GM19438 (cell line): ENCODE data around the gene CES2.

Experiments
- ATAC-seq: cut with Tn5 transposase; IDR thresholded peaks from one replicate; pipeline ENCODE4 v1.9.1; 2021; ENCODE audit warnings: low read depth; ENCODE audit not compliant: unreplicated experiment

Gene CES2

DNA sequence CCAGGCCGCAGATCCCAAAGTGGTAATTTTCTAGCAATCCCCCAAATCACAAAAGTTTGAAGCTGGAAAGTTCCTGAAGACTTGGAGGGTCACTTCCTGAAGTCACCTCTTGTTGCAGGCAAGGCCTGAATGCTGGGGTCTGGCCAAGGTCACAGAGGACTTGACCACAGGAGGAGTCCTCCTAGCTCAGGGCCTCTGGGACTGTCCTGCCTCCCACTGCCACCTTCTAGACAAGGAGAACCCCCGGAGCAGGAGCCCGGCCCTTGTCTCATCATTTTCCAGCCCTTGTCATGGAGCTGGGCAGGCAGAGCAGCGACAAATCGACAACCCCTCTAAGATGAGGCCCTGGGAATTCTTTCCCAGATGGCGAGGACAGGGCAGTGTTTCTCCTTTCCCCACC lies 17.0 kb upstream of the CES2 start:
- ATAC-seq: no peak

DNA sequence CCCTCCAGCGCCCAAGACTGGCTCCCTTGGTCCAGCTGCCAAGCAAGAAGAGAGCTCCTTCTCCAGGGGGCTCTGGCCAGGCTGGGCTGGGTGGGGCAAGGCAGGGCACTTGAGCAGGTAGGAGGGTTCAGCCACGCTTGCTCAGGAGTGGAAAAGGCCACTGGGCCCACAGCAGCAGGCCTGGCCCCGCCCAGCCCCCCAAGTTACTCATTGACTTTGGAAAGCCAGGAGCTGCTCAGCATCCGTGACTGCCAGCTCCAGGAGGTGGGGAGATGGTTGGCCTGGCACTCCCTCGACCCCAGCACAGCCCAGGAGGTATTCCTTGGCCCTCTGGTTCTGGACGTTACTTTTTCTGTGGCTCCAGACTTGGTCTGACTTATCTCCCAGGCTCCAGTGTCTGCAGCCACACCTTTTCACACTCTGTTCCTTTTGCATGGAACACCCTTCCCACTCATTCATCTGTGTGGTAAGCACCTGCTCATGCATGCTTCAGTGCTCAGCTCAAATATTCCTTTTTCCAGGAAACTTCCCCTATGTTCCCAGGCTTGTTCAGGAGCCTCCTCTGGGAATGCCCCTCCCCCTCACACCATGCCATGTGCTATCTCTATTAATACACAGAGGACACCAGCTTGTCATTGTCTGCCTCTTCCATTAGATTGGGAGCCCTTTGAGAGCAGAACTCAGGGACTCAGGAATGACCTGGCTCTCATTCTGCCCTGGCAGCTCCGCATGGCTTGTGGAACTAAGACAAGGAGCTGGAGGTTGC lies 16.3 kb upstream of the CES2 start, which contains the start of gene CDH16:
Gene CDH16 (minus strand): TSS at position 83 of the 766 bp plus-strand sequence. CDS start 820 bp downstream, outside the sequence.
- ATAC-seq: no peak

- no peak for ATAC-seq
Observed at GRCh38 chr16:66919569-66920298, 15.6 kb upstream of the CES2 start.

- no peak for ATAC-seq
Observed at GRCh38 chr16:66920299-66920590, 15.1 kb upstream of the CES2 start.

- ATAC-seq: no peak
Observed at GRCh38 chr16:66920924-66921680, 14.2 kb upstream of the CES2 start.

DNA sequence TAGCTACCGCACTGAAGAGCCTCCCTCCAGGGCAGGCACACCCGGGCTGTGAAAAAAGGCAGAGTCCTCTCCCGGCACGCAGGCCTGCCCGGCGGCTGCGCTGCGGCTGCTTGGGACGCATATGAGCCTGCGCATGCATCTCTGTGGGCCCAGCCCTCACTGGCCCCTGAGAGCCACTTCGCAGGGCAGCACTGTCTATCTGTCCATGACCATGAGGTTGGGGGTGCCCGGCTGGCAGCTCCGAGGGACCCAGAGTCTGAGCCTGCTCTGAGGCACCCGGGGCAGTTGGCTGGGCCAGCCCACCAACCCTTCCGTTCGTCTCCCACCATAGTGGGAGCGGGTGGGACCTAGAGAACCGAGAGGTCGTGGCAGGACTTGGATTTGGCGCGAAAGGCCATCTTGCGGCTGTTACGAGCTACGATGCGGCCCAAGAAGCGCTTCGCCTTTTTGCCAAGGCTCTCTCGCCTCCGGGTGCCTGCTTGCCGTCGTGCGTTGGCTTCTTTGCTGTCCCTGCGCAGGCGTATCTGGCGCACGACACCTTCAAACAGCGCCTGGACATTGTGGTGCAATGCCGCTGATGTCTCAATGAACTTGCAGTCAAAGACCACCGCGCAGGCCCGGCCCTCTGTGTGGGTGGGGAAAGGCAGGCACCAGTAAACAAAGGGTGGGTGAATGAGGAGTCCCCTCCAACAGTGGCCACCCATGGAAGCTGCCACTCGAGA lies 13.4 kb upstream of the CES2 start:
- ATAC-seq: no peak

DNA sequence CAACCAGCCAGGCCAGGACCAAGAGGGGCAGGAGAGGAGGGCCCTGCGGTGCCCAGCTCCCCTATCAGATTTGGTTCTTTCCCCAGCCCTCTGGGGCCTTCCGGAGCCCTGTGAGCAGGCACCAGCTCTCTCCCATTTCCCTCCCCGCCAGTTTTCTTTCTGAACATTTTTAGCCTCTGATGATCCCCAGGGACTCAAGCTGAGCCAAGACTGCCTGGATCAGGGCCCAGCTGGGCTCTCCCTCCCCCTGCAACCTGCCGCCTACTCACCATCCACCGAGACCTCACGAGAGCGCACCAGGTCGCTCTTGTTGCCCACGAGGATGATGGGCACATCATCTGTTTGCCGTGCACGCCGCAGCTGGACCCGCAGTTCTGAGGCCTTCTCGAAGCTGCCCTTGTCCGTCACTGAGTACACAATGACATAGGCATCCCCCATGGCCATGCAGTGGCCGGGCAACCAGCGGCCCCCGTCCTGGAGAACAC lies 12.0 kb upstream of the CES2 start:
- ATAC-seq: no peak

DNA sequence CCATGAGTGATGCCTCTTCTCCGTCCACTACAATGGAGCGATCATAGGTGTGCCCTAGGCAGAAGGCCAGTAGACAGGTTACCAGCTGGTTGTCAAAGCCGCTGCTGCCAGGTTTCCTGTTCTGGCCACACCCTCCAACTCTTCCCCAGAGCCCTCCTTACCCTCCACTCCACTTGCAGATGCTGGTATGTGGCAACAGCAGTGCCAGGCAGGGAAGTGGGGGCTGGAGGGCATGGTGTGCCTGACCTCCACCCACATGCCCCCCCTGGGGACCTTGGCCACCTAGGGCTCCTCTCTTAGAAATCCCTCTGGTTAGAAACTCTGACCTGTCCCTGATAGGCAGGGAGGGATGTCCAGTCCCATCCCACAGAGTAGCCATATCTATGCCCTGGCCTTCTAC lies 11.4 kb upstream of the CES2 start:
- ATAC-seq: no peak

DNA sequence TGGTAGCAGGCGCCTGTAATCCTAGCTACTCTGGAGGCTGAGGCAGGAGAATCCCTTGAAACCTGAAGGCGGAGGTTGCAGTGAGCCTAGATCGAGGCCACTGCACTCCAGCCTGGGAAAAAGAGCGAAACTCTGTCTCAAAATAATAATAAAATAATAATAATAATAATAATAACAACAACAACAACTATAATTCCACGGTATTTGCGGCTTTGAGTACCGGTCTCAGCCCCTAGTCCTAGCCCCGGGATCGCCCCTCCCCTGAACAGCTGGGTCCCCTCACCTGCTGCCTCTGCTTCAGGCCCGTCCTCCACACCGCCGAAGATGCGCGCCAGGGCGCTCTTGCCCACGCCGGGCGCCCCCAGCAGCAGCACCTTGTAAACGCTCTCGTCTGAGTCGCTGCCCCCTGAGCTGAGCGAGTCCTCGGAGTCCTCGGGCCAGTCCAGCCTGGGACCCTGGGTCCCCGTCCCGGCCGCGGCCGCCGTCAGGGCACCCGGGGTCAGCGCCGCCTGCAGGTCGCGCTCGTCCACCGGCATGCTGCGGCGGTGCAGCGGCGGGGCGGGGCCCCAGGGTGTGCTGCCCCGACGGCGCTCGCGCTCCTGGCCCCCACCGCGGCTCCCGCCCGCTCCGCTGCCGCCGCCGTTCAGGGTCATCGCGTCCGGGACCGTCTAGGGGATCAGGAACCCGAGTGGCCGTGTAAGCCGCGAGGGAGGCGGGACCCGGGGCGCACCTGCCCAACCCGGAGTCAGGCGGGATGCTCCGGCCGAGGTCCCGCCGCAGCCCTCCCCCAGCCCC lies 10.6 kb upstream of the CES2 start:
- peak; percentile 53 for ATAC-seq

DNA sequence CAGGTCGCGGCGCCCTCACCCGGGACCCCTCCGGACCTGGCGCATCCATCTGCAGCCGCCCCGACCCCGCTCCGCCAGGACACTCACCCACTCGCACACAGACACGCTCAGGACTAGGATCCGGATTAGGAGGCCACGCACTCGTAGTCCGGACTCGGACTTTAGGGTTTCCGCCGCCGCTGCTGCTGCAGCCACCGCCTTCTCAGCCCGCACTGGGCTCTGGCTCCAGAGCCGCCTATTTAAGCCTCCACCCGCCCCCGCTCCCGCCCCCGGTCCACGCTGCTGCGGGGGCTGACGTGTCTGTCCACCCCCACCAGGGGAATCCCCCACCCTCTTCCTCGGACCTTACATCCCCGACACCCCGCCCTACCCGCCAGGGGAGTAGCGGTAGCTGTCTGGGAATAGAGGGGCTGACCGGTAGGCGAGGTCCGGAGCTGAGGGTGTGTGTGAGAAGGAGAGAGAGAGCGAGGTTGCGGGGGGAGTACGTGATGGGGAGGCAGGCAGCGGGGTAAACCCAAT lies 9.9 kb upstream of the CES2 start, which contains the start of gene RRAD:
Gene RRAD (minus strand): TSS at position 214 of the 519 bp plus-strand sequence. CDS start 356 bp downstream, outside the sequence.
- ATAC-seq: peak; percentile 35

- ATAC-seq: no peak
Observed at GRCh38 chr16:66926171-66926947, 9.0 kb upstream of the CES2 start.

- ATAC-seq: no peak
Observed at GRCh38 chr16:66926961-66927436, 8.3 kb upstream of the CES2 start.

DNA sequence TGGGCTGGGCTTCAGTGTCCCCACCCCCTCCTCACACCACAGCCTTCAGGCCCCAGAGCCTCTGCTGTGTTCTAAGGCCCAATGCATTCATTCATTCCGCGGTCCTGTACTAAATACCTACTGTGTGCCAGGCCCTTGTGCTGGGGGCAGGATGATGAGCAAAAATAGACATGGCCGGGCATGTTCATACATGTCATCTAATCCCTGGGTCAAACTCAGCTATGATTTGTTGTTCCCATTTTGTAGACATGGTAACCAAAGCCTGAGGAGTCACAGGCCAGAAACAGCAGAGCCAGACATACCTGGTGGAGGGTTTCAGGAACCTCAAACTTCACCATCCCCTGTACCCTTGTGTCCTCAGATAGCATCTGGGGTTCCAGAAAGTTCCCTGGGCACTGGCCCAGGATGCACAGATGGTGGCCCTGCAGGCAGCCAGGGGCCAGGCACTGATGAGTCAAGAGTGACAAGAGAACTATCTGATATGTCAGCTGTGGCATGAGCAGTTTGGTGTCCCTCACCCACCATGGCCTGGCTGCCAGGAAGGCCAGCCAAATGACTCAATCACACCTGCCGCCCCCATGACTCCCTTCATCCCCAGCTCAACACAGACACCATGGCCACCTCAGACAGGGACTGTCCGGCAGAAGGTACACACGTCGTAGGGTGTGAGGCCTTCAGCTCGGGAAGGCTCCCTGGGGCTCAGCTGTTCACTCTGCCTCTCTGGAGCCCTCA lies 7.2 kb upstream of the CES2 start:
- no peak for ATAC-seq

GRCh38 chr16:66928702-66929388 lies 6.5 kb upstream of the CES2 start:
- no peak for ATAC-seq

DNA sequence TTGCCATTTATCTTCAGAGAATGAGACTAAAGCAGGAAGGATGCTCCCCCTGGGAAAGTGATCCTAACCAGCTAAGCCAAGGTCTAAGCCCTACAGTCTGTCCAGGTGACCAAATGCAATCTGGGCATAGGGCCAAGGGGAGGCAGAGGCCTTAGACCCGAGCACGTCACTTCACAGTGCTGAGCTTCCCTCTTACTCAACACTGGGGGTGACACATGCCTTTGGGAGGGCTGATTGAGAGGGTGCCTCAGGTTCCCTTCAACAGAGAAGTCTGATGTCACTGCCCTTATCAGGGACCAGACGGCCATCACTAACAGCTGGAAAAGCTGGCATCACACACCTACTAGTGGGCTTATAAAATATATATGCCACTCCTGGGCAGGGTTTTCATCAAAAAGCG lies 5.1 kb upstream of the CES2 start:
- ATAC-seq: no peak

GRCh38 chr16:66931665-66932064 lies 3.7 kb upstream of the CES2 start:
- no peak for ATAC-seq

- ATAC-seq: no peak
Observed at GRCh38 chr16:66932076-66932475, 3.2 kb upstream of the CES2 start.
